AG04449 (cell line): ENCODE measurements around the gene LPCAT1.
"Not testable (repeated sequence)": the region's sequence is repeated elsewhere in the genome, so short reads cannot be mapped to it uniquely, and the experiment has no call there.

Experiments
- CTCF ChIA-PET: fragments of 350-600 bp; formaldehyde crosslinking; extraction: SDS; loops from one replicate; lab custom pipeline; 2021; ENCODE audit warnings: antibody characterized with exemption; lab: Yijun Ruan, JAX
- POLR2A ChIA-PET: fragments of 400-600, 350-600 bp; formaldehyde crosslinking; extraction: SDS; loops from one replicate; lab custom pipeline; 2020; ENCODE audit warnings: antibody characterized with exemption, inconsistent platforms; lab: Yijun Ruan, JAX
- DNase-seq: peaks from one replicate; pipeline ENCODE4 v3.0.0-alpha.2; 2010; ENCODE audit warnings: low read depth, low spot score
- H3K4me3 ChIP-seq: 2 replicates; pipeline ENCODE4 v1.5.1; 2011; ENCODE audit warnings: low read depth, mild to moderate bottlenecking, control low read depth, low read length
- TF ChIP-seq, protein P1 (sequence below): IDR thresholded peaks from one replicate; pipeline ENCODE4 v1.5.1; 2011; ENCODE audit warnings: mild to moderate bottlenecking, moderate library complexity, low read length, control low read depth, inconsistent platforms; ENCODE audit not compliant: insufficient read depth; ENCODE audit errors: missing control alignments

The LPCAT1 gene

DNA sequence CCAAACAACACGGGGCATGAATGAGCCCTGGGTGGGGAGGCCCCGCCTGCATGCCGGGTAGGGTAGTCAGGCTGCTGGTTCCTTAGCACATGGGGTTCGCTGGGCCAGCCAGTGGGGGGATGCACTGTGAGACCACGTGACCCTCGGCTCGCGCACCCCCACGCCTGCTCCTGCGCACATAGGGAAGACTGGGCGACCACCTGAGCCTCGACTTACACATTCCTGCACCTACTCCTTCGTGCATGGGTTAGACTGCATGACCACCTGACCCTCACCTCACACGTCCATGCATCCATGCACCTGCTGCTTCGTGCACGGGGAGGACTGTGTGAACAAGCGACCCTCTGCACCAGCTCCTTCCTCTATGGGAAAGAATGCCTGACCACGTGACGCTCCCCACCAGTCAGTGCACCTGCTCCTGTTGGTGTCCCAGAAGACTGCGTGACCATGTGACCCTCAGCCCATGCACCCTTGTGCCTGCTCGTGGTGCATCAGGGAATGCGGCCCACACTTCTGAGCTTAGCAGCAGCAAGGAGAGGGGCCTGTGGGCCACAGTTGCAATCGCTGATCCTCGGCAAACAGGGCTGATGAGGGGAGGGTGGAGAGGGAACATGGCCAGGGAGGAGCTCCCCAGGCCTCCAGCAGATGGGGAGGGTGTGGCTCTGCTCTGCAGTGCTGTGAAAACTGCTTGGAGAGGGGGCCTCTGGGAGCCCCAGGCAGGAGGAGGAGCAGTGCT lies 18.1 kb downstream of the LPCAT1 start:
- no peak for DNase-seq
- CTCF ChIA-PET, result no interaction called here
- POLR2A ChIA-PET, result interaction anchor here (0.7 kb wide), 1 partner anchor 9 kb away, joined by 3 read pairs; no protein-coding TSS in a partner anchor
- no peak overlapping the region for H3K4me3 ChIP-seq
- TF ChIP-seq, protein P1, sequence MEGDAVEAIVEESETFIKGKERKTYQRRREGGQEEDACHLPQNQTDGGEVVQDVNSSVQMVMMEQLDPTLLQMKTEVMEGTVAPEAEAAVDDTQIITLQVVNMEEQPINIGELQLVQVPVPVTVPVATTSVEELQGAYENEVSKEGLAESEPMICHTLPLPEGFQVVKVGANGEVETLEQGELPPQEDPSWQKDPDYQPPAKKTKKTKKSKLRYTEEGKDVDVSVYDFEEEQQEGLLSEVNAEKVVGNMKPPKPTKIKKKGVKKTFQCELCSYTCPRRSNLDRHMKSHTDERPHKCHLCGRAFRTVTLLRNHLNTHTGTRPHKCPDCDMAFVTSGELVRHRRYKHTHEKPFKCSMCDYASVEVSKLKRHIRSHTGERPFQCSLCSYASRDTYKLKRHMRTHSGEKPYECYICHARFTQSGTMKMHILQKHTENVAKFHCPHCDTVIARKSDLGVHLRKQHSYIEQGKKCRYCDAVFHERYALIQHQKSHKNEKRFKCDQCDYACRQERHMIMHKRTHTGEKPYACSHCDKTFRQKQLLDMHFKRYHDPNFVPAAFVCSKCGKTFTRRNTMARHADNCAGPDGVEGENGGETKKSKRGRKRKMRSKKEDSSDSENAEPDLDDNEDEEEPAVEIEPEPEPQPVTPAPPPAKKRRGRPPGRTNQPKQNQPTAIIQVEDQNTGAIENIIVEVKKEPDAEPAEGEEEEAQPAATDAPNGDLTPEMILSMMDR, result no peak

DNA sequence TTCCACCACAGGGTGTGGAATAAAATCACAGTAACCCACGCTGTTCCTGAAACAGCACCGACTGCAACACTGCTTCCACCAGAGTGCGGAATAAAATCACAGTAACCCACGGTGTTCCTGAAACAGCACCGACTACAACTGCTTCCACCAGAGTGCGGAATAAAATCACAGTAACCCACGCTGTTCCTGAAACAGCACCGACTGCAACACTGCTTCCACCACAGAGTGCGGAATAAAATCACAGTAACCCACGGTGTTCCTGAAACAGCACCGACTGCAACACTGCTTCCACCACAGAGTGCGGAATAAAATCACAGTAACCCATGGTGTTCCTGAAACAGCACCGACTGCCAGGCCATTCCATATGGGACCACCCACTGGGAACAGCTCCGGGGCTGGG lies 18.7 kb downstream of the LPCAT1 start:
- POLR2A ChIA-PET, H3K4me3 ChIP-seq, DNase-seq, CTCF ChIA-PET: not testable (repeated sequence)

DNA sequence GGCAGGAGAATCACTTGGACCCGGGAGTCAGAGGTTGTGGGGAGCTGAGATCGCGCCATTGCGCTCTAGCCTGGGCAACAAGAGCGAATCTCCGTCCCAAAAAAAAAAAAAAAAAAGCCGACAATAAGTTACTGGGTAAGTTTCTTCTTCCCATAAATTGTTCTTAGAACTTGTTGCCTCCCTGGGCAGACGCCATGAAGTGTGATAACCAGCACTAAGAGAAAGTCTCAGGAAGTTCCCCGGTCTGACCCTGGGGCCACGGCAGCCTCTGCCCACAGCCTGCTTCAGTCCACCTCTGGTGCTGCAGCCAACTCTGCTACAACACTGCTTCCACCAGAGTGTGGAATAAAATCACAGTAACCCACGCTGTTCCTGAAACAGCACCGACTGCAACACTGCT lies 19.1 kb downstream of the LPCAT1 start:
- ChIA-PET POLR2A (no interaction called here), CTCF (interaction anchor here (1.3 kb wide), 1 partner anchor 140 kb away, joined by 3 read pairs; no protein-coding TSS in a partner anchor)
- H3K4me3 ChIP-seq, result no peak overlapping the region
- TF ChIP-seq, protein P1, result no peak
- no peak for DNase-seq

DNA sequence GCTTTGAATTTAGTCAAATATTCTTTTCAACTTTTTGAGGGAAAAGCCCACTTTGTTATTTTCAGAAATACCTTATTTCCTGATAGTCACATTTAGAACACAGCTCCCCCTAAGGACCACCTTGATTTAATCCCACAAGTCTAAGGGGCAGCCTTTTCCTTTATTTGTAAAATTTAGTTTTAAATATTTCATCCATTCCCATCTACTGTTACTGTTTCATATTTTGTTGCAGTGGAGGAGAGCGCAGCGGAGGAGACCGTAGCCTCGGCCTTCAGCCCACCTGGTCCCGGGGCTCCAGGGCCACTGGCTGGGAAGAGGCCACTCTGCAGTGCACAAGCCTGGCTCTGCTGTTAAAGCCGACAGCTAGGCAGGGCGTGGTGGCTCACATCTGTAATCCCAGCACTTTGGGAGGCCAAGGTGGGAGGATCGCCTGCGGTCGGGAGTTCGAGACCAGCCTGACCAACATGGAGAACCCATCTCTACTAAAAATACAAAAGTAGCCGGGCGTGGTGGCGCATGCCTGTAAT lies 19.6 kb downstream of the LPCAT1 start:
- H3K4me3 ChIP-seq, result no peak overlapping the region
- no peak for DNase-seq
- ChIA-PET CTCF (interaction anchor here (1.2 to 1.5 kb wide), 4 partner anchors 8 to 141 kb away, joined by 3 read pairs; partner anchors contain the start of gene LPCAT1), POLR2A (no interaction called here)
- TF ChIP-seq, protein P1, result no peak

DNA sequence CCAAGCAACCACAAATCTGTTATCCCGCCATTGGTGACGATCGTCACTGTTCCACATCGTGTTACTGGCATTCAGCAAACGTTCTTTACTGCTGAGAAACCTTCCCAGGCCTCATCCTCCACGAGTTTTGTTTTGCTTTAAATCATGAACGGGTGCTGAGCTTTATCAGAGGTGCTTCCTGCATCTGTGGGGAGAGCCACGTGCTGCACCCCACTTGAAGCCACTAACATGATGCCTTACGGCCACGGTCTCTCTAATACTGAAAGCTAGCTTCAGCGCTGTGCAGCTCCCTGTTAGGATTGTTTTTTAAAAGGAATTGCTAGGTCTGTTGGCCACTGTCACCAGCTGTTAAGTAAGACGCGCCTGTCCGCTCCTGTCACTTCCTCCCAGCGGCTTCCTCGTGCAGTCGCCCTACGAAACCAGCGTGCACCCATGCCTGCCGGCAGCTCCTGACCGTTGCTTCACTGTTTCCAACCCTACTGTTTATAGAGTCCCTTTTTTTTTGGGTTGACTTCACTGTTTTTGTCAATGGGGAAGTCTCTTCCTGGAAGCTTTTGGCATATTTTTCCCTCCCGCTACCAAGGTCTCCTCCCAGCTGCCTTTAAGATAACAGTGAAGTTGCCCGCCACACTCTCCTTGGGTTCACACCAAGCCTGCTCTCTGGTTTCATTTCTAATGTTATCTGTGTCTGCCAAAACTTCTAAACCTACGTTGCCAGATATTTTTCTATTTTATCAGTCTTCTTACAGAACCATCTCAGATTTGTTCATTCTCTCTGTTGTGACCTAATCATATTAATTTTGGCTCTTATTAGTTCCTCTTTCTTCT lies 20.3 kb downstream of the LPCAT1 start:
- DNase-seq, result no peak
- H3K4me3 ChIP-seq, result no peak overlapping the region
- TF ChIP-seq, protein P1, result no peak
- CTCF ChIA-PET, result interaction anchor here (1.2 to 1.5 kb wide), 5 partner anchors 9 to 142 kb away, joined by 3 read pairs; partner anchors contain the start of gene LPCAT1
- POLR2A ChIA-PET, result no interaction called here

DNA sequence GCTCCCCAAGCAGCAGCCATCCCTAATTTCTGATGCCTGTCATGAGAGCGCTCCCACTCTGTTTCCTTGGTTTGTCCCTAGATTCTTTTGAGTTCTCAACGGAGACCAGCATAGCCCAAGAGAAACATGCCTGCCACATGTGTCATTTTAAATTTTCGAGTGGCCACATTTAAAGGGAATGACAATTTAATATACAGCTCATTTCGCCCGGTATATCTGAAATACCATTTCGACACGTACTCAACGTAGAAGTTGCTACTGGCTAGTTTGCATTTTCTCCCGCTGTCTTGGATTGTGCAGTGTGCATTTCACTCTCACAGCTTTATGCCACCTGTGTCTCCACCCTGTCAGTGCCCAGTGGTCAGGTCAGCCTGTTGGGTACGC lies 21.0 kb downstream of the LPCAT1 start:
- ChIA-PET POLR2A (no interaction called here), CTCF (interaction anchor here (1.2 to 1.5 kb wide), 4 partner anchors 9 to 21 kb away, joined by 3 read pairs; partner anchors contain the start of gene LPCAT1)
- TF ChIP-seq, protein P1, result no peak
- DNase-seq, result no peak
- no peak overlapping the region for H3K4me3 ChIP-seq
